Skeletal muscle satellite cell (primary cell): Measurements from ENCODE around the gene IL15. TPM values are rescaled to one million over a fixed set of nuclear protein-coding genes. Genes with fewer than 3 reads are reported as not detected.
"Not testable (repeated sequence)": the region's sequence is repeated elsewhere in the genome, so short reads cannot be mapped to it uniquely, and the experiment has no call there.

ENCODE experiments used
- H3K27me3 ChIP-seq: 2 replicates; pipeline ENCODE4 v1.7.0; 2013; ENCODE audit warnings: low read length; ENCODE audit not compliant: control insufficient read depth, insufficient read depth
- H3K36me3 ChIP-seq: 2 replicates; pipeline ENCODE4 v1.7.0; 2013; ENCODE audit warnings: mild to moderate bottlenecking, control low read depth, low read length; ENCODE audit not compliant: insufficient read depth
- H3K4me1 ChIP-seq: 2 replicates; pipeline ENCODE4 v1.7.0; 2013; ENCODE audit warnings: low read length; ENCODE audit not compliant: control insufficient read depth, insufficient read depth
- H3K4me2 ChIP-seq: 2 replicates; pipeline ENCODE4 v1.7.0; 2013; ENCODE audit warnings: mild to moderate bottlenecking, low read length
- H3K4me3 ChIP-seq: 2 replicates; pipeline ENCODE4 v1.7.0; 2013; ENCODE audit warnings: low read length
- H3K9ac ChIP-seq: 2 replicates; pipeline ENCODE4 v1.7.0; 2013; ENCODE audit warnings: mild to moderate bottlenecking, low read depth, low read length, moderate library complexity
- H3K9me3 ChIP-seq: replicated peaks from 2 replicates; pipeline ENCODE4 v1.7.0; 2013; ENCODE audit warnings: mild to moderate bottlenecking, control low read depth, low read length
- total RNA-seq: library from RNA; depleted of rRNA; stranded (reverse); fragments of >200 nt; gene quantifications from 2 replicates; pipeline ENCODE4 v1.2.3, GENCODE V29; 2012; rRNA removed

The IL15 gene
- total RNA-seq: 1.7 and 2.3 TPM in 2 replicates

GRCh38 chr4:141636082-141636770 is at the start of gene IL15:
Gene IL15, plus strand, starts transcription at chr4:141636583. Its CDS starts 82,882 bp downstream, at chr4:141719465.
- H3K4me1 ChIP-seq: peaks cover 27% of the 10 kb centered on the region
- H3K27me3 ChIP-seq: no peaks in the 10 kb centered on the region
- peak within 1 kb of the TSS; percentile 94 for H3K4me3 ChIP-seq
- peak within 1 kb of the TSS; percentile 97 for H3K4me2 ChIP-seq
- H3K9me3 ChIP-seq: no peaks in the 10 kb centered on the region
- no peaks in the 10 kb centered on the region for H3K36me3 ChIP-seq
- H3K9ac ChIP-seq: peak within 1 kb of the TSS; percentile 91

GRCh38 chr4:141587897-141588296 is 48.5 kb upstream of the IL15 start:
- Histone ChIP-seq H3K9ac (no peak overlapping the region), H3K36me3 (no peaks in the 10 kb centered on the region), H3K27me3 (no peaks in the 10 kb centered on the region), H3K4me2 (no peak overlapping the region), H3K4me3 (no peak overlapping the region), H3K9me3 (no peaks in the 10 kb centered on the region), H3K4me1 (peaks cover 6% of the 10 kb centered on the region)

- H3K27me3 ChIP-seq: no peaks in the 10 kb centered on the region
- H3K4me1 ChIP-seq: peaks cover 4% of the 10 kb centered on the region
- no peaks in the 10 kb centered on the region for H3K36me3 ChIP-seq
- no peak overlapping the region for H3K4me2 ChIP-seq
- no peak overlapping the region for H3K4me3 ChIP-seq
- H3K9ac ChIP-seq: no peak overlapping the region
- no peaks in the 10 kb centered on the region for H3K9me3 ChIP-seq
Measured at GRCh38 chr4:141595531-141595930, 40.9 kb upstream of the IL15 start.

GRCh38 chr4:141599853-141600252 is 36.5 kb upstream of the IL15 start:
- Histone ChIP-seq H3K27me3 (no peaks in the 10 kb centered on the region), H3K9ac (no peak overlapping the region)

GRCh38 chr4:141604683-141605082 is 31.7 kb upstream of the IL15 start:
- H3K4me3 ChIP-seq, H3K4me2 ChIP-seq, H3K9me3 ChIP-seq, H3K9ac ChIP-seq, H3K36me3 ChIP-seq, H3K27me3 ChIP-seq, H3K4me1 ChIP-seq: not testable (repeated sequence)

More at GRCh38 chr4:141599853-141600252, 36.5 kb upstream of the IL15 start:
- no peak overlapping the region for H3K4me2 ChIP-seq
- peaks cover 4% of the 10 kb centered on the region for H3K4me1 ChIP-seq
- no peaks in the 10 kb centered on the region for H3K36me3 ChIP-seq
- H3K4me3 ChIP-seq: no peak overlapping the region
- H3K9me3 ChIP-seq: no peaks in the 10 kb centered on the region

- no peaks in the 10 kb centered on the region for H3K9me3 ChIP-seq
- H3K4me2 ChIP-seq: no peak overlapping the region
- no peaks in the 10 kb centered on the region for H3K4me1 ChIP-seq
- no peak overlapping the region for H3K9ac ChIP-seq
- H3K27me3 ChIP-seq: no peaks in the 10 kb centered on the region
- H3K36me3 ChIP-seq: no peaks in the 10 kb centered on the region
- no peak overlapping the region for H3K4me3 ChIP-seq
Measured at GRCh38 chr4:141605425-141605856, 30.9 kb upstream of the IL15 start.

GRCh38 chr4:141609243-141609642 is 27.1 kb upstream of the IL15 start:
- no peaks in the 10 kb centered on the region for H3K27me3 ChIP-seq
- H3K9ac ChIP-seq: no peak overlapping the region
- no peak overlapping the region for H3K4me2 ChIP-seq
- no peak overlapping the region for H3K4me3 ChIP-seq
- H3K4me1 ChIP-seq: no peaks in the 10 kb centered on the region
- no peaks in the 10 kb centered on the region for H3K9me3 ChIP-seq
- H3K36me3 ChIP-seq: no peaks in the 10 kb centered on the region

- no peaks in the 10 kb centered on the region for H3K4me1 ChIP-seq
- no peak overlapping the region for H3K4me2 ChIP-seq
- H3K36me3 ChIP-seq: no peaks in the 10 kb centered on the region
- no peaks in the 10 kb centered on the region for H3K9me3 ChIP-seq
- no peak overlapping the region for H3K4me3 ChIP-seq
- no peaks in the 10 kb centered on the region for H3K27me3 ChIP-seq
- no peak overlapping the region for H3K9ac ChIP-seq
Measured at GRCh38 chr4:141610365-141610764, 26.0 kb upstream of the IL15 start.

GRCh38 chr4:141614878-141615586 is 21.4 kb upstream of the IL15 start:
- H3K4me1 ChIP-seq: no peaks in the 10 kb centered on the region
- H3K27me3 ChIP-seq: no peaks in the 10 kb centered on the region
- no peaks in the 10 kb centered on the region for H3K9me3 ChIP-seq
- H3K4me2 ChIP-seq: no peak overlapping the region
- H3K36me3 ChIP-seq: no peaks in the 10 kb centered on the region
- H3K4me3 ChIP-seq: no peak overlapping the region
- H3K9ac ChIP-seq: no peak overlapping the region

- H3K4me2 ChIP-seq, H3K27me3 ChIP-seq, H3K4me1 ChIP-seq, H3K9me3 ChIP-seq, H3K9ac ChIP-seq, H3K36me3 ChIP-seq, H3K4me3 ChIP-seq: not testable (repeated sequence)
Measured at GRCh38 chr4:141615587-141615918, 20.8 kb upstream of the IL15 start.

- Histone ChIP-seq H3K4me2 (no peak overlapping the region), H3K4me1 (no peaks in the 10 kb centered on the region), H3K9ac (no peak overlapping the region), H3K9me3 (no peaks in the 10 kb centered on the region), H3K36me3 (no peaks in the 10 kb centered on the region), H3K4me3 (no peak overlapping the region), H3K27me3 (no peaks in the 10 kb centered on the region)
Measured at GRCh38 chr4:141620715-141621114, 15.7 kb upstream of the IL15 start.

- Histone ChIP-seq H3K9ac (no peak overlapping the region), H3K9me3 (no peaks in the 10 kb centered on the region), H3K27me3 (no peaks in the 10 kb centered on the region), H3K4me3 (no peak overlapping the region), H3K36me3 (no peaks in the 10 kb centered on the region), H3K4me1 (no peaks in the 10 kb centered on the region), H3K4me2 (no peak overlapping the region)
Measured at GRCh38 chr4:141625023-141625422, 11.4 kb upstream of the IL15 start.
